ENCODE results near the gene IKZF2.
A peak's percentile ranks its signal among the peaks of the same experiment; 100 is the strongest.

IKZF2 gene

DNA sequence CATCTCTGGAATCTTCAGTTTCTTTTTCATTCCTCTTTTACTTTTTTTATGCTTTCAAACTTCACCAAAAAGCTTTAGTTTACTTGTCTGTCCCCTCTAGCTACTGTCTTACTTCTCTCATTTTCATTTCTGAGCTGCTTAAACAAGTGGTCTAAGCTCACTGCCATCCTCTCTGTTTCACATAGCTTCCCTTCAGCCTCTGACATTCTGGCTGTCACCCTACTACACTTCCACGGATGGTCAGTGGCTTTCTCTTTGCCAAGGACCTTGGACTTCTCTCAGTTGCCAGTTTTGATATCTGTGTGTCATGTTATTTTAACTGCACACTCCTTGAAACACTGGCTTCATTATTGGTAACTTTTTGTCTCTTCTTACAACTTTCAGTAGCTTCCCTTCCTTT is 176.1 kb downstream of the IKZF2 start:
- TF ChIP-seq, protein P1, sequence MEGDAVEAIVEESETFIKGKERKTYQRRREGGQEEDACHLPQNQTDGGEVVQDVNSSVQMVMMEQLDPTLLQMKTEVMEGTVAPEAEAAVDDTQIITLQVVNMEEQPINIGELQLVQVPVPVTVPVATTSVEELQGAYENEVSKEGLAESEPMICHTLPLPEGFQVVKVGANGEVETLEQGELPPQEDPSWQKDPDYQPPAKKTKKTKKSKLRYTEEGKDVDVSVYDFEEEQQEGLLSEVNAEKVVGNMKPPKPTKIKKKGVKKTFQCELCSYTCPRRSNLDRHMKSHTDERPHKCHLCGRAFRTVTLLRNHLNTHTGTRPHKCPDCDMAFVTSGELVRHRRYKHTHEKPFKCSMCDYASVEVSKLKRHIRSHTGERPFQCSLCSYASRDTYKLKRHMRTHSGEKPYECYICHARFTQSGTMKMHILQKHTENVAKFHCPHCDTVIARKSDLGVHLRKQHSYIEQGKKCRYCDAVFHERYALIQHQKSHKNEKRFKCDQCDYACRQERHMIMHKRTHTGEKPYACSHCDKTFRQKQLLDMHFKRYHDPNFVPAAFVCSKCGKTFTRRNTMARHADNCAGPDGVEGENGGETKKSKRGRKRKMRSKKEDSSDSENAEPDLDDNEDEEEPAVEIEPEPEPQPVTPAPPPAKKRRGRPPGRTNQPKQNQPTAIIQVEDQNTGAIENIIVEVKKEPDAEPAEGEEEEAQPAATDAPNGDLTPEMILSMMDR (IDR thresholded peaks at IDR 0.05; ENCODE audit: low read depth, low read length), result no peak
- DNase-seq (ENCODE audit: low read depth in 2 of 2), result no peak
- no peak overlapping the region for H3K4me3 ChIP-seq (replicated peaks in 1 of 2; ENCODE audit: low read depth in 2 of 2, low read length in 2 of 2)

DNA sequence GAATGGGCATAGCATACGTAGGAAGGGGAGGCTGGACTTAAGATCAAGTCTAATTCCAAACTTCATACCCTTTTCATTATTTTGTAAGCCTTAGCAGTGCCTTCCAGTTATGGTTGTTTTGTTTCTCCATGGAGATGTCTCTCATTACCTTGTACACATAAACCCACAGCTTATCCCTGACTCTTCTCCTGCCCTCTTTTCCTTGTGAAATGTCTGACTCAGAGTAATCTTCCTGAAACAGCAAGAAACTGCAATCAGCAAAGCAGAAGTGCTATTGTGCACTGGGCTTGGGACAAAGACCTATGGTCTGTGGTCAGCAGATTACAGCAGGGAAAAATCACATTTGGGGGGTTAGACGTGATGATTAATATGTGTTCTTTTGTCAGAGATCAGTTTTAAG is 176.7 kb downstream of the IKZF2 start:
- TF ChIP-seq, protein P1 (IDR thresholded peaks at IDR 0.05; ENCODE audit: low read depth, low read length), result no peak
- no peak overlapping the region for H3K4me3 ChIP-seq (replicated peaks in 1 of 2; ENCODE audit: low read depth in 2 of 2, low read length in 2 of 2)
- peak; percentile 81 to 82 for DNase-seq (ENCODE audit: low read depth in 2 of 2)

DNA sequence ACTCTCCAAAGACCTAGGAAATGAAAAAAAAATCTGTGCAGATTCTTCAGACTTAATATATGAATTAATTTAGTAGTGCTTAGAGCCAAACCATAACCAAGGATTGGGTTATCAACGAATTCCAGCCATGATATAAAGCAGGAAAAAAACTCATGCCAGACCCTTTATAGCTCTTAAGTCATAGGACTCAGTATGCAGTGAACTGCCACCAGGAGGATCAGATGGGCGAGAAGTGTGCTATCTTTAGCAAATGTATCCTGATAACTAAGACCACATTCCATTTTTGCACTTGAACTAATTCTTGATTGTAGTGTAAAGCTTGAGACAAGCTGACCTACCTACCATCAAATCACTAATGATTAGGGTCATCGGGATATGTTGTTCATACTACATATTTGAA is 178.1 kb downstream of the IKZF2 start:
- no peak for DNase-seq (ENCODE audit: low read depth in 2 of 2)
- TF ChIP-seq, protein P1 (IDR thresholded peaks at IDR 0.05; ENCODE audit: low read depth, low read length), result no peak
- no peak overlapping the region for H3K4me3 ChIP-seq (replicated peaks in 1 of 2; ENCODE audit: low read depth in 2 of 2, low read length in 2 of 2)

DNA sequence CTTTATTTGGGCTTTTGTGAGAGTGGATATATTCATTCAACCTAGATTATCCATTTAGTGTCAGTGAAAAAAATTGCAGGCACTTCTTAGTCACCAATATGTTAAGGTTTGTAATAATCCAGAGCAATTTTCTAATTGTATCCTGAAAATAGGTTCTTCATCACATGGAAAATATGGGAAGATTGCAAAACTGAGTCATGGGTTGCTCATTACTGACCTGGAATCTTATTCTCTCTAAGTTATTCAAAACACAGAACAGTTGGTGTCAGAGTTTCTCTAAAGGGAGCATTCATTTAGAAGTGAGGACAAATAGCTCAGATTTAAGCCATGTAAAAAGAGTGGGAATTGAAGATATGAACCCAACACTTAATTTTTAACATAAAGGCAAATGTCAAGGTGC is 181.3 kb downstream of the IKZF2 start:
- DNase-seq (ENCODE audit: low read depth in 2 of 2), result peak in 1 of 2 donors; percentile 42

DNA sequence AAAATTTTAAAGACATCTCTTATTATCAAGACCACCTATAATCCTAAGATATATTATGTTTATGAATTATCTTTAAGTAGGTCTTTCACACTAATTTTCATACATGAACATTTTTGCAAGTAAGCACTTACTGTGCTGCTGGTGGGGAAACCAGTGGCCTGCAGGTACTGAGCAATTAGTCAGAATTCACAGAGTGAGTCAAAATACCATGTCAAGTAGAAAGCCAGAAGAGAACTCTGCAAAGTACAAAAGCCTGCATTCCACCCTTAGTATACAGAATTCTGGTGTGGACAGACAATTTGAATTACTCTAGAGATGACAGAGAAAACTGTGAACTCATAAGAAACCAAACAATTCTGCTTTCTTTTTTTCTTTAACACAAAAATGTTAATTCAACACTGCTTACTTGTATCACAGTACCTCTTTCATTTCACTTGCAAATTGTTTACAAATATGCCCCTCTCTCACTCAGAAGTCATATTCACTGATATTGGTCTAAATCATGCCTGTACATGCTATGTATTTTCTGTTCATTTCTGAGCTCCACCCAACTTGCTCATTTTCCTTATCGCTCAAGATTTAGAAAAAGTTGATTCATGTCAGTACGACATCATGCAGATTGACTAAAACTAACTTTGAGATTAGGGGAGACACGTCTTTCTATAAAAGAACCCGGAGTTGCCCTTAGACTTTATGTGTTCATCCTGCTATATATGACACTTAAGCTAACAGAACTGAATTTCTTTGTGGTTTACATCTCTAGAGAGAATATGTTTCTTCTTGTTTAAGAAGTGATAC is 182.9 kb downstream of the IKZF2 start:
- H3K4me3 ChIP-seq (replicated peaks in 1 of 2; ENCODE audit: low read depth in 2 of 2, low read length in 2 of 2), result no peak overlapping the region
- TF ChIP-seq, protein P1 (IDR thresholded peaks at IDR 0.05; ENCODE audit: low read depth, low read length), result no peak
- peak in 1 of 2 donors; percentile 47 for DNase-seq (ENCODE audit: low read depth in 2 of 2)

More for the DNA sequence above, 181.3 kb downstream of the IKZF2 start:
- TF ChIP-seq, protein P1 (IDR thresholded peaks at IDR 0.05; ENCODE audit: low read depth, low read length), result no peak
- no peak overlapping the region for H3K4me3 ChIP-seq (replicated peaks in 1 of 2; ENCODE audit: low read depth in 2 of 2, low read length in 2 of 2)

DNA sequence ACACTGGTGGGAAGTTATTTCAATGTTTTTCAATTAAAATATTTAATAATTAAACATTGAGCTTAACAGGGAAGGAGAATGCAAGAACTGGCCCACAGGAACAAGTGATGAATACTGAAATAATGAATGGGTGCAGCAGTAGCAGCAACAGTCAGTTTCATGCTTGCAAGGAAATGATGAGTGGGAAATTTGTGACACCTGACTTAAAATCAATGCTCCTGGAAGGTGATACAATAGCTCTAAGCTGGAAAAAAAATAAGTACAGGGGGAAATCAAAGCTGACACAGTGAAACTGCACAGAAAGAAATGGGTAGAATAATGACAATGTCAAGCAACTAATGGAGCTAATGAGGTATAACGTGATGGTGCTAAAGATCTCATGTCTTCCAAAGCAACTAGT is 184.5 kb downstream of the IKZF2 start:
- no peak for DNase-seq (ENCODE audit: low read depth in 2 of 2)
- TF ChIP-seq, protein P1 (IDR thresholded peaks at IDR 0.05; ENCODE audit: low read depth, low read length), result no peak

More for the DNA sequence above, 184.5 kb downstream of the IKZF2 start:
- no peak overlapping the region for H3K4me3 ChIP-seq (replicated peaks in 1 of 2; ENCODE audit: low read depth in 2 of 2, low read length in 2 of 2)
